ENCODE data around the gene RB1. TPM values are rescaled to one million over a fixed set of nuclear protein-coding genes. Genes with fewer than 3 reads are reported as not detected.

RB1 gene
- total RNA-seq, 2 donors from 2014 or later = 28.5 TPM

DNA sequence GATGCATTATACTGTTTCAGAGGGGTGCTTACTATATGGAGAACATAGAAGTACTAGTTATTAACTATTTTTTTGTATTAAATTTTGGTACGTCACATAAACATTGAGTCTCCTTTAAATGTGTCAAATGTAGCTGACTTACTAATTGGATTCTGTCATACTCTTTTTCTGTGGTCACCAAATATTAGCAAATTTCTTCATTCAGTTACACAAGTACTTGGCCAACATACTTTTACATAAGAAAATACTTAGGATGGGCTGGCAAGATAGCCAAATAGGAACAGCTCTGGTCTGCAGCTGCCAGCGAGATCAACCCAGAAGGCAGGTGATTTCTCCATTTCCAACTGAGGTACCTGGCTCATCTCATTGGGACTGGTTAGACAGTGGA is 90.1 kb downstream of the RB1 start:
- no peaks in the 10 kb centered on the region for H3K4me1 ChIP-seq
- intact Hi-C loops (cut with DNase I) = no loop called here
- no peaks in the 10 kb centered on the region for H3K27me3 ChIP-seq
- no peaks in the 10 kb centered on the region for H3K36me3 ChIP-seq
- no peak overlapping the region for H3K27ac ChIP-seq
- no peak overlapping the region for H3K9ac ChIP-seq (ENCODE audit: low read depth in 2 of 2, low read length in 2 of 2)
- H3K4me3 ChIP-seq = no peak overlapping the region
- H3K9me3 ChIP-seq = no peaks in the 10 kb centered on the region
- no peak for DNase-seq
- TF ChIP-seq, protein P1, sequence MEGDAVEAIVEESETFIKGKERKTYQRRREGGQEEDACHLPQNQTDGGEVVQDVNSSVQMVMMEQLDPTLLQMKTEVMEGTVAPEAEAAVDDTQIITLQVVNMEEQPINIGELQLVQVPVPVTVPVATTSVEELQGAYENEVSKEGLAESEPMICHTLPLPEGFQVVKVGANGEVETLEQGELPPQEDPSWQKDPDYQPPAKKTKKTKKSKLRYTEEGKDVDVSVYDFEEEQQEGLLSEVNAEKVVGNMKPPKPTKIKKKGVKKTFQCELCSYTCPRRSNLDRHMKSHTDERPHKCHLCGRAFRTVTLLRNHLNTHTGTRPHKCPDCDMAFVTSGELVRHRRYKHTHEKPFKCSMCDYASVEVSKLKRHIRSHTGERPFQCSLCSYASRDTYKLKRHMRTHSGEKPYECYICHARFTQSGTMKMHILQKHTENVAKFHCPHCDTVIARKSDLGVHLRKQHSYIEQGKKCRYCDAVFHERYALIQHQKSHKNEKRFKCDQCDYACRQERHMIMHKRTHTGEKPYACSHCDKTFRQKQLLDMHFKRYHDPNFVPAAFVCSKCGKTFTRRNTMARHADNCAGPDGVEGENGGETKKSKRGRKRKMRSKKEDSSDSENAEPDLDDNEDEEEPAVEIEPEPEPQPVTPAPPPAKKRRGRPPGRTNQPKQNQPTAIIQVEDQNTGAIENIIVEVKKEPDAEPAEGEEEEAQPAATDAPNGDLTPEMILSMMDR (IDR thresholded peaks at IDR 0.05) = no peak

DNA sequence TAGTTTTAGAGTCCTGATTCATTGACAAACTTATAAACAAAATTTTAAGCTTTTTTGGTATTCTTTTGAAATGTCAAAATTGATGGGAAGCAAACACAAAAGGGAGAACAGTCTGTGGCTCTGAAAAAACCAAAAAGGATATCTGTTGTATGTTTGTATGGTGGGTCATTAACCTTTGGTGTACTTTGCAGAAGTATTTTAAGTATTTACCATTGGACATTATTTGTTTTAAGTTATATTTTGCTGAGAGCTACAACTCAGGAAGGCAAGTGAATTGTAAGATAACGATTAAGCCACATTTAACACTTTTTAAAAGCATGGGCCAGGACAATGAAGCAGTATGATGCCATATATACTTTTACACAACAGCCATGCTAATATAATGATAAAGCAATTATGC is 94.2 kb downstream of the RB1 start:
- intact Hi-C loops (cut with DNase I) = no loop called here
- Histone ChIP-seq H3K36me3 (no peaks in the 10 kb centered on the region), H3K9me3 (no peaks in the 10 kb centered on the region), H3K27ac (no peak overlapping the region), H3K27me3 (no peaks in the 10 kb centered on the region), H3K4me1 (no peaks in the 10 kb centered on the region), H3K9ac (ENCODE audit: low read depth in 2 of 2, low read length in 2 of 2) (no peak overlapping the region), H3K4me3 (no peak overlapping the region)
- TF ChIP-seq, protein P1 (IDR thresholded peaks at IDR 0.05) = no peak
- no peak for DNase-seq

DNA sequence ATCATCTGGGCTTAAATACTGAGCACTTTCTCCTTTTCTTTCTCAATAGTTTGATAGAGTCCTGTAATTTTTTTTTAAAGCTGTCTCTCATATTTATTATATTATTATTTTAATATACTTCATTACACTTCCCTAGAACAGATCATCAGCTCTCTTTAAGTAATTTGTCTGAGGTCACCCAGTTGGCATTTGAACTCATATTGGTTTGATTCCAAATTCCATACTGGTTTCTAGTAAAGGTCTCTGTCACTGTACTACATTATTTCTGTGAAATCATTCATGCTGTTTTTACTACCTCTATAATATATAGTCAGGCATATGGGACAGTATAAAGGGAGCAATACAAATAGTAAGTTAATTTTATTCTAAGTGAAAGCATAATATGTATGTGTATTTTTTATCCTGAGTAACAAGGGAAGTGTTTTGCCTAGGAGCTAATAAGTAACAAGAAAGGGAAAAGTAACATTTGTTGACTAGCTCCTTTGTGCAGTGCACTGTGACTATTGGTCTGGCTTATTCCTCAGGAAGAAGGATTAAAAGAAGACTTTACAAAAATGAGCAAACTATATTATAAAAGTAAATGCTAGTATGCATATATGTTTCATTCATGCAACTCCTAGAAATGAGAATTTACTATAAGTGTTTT is 95.0 kb downstream of the RB1 start:
- TF ChIP-seq, protein P1 (IDR thresholded peaks at IDR 0.05) = no peak
- Histone ChIP-seq H3K9ac (ENCODE audit: low read depth in 2 of 2, low read length in 2 of 2) (no peak overlapping the region), H3K9me3 (no peaks in the 10 kb centered on the region), H3K4me1 (no peaks in the 10 kb centered on the region), H3K36me3 (no peaks in the 10 kb centered on the region), H3K27me3 (no peaks in the 10 kb centered on the region), H3K4me3 (no peak overlapping the region), H3K27ac (no peak overlapping the region)
- intact Hi-C loops (cut with DNase I) = no loop called here
- no peak for DNase-seq

- Histone ChIP-seq H3K9me3 (no peaks in the 10 kb centered on the region), H3K9ac (ENCODE audit: low read depth in 2 of 2, low read length in 2 of 2) (no peak overlapping the region), H3K27me3 (no peaks in the 10 kb centered on the region), H3K4me3 (no peak overlapping the region), H3K4me1 (no peaks in the 10 kb centered on the region), H3K27ac (no peak overlapping the region), H3K36me3 (no peaks in the 10 kb centered on the region)
- TF ChIP-seq, protein P1 (IDR thresholded peaks at IDR 0.05) = no peak
- intact Hi-C loops (cut with DNase I) = loop anchor here (10.0 kb wide), 1 partner anchor 175 kb away; no protein-coding TSS in a partner anchor
- DNase-seq = no peak
Observed at GRCh38 chr13:48400090-48400694, 96.6 kb downstream of the RB1 start.

GRCh38 chr13:48400850-48401291 is 97.3 kb downstream of the RB1 start:
- Histone ChIP-seq H3K36me3 (no peaks in the 10 kb centered on the region), H3K4me1 (no peaks in the 10 kb centered on the region), H3K9ac (ENCODE audit: low read depth in 2 of 2, low read length in 2 of 2) (no peak overlapping the region), H3K27me3 (no peaks in the 10 kb centered on the region), H3K4me3 (no peak overlapping the region), H3K27ac (no peak overlapping the region), H3K9me3 (no peaks in the 10 kb centered on the region)
- TF ChIP-seq, protein P1 (IDR thresholded peaks at IDR 0.05) = no peak
- intact Hi-C loops (cut with DNase I) = loop anchor here (10.0 kb wide), 1 partner anchor 174 kb away; no protein-coding TSS in a partner anchor
- DNase-seq = no peak

Data from colonic mucosa (tissue), 4 donors.